WTC11 (cell line): ENCODE measurements around the gene NEURL4. TPM values are rescaled to one million over a fixed set of nuclear protein-coding genes. Genes with fewer than 3 reads are reported as not detected.

Experiments used
- ATAC-seq: fragments of 200-7000 bp; cut with Tn5 transposase; 2 replicates; pipeline ENCODE4 v1.10.0; 2021; ENCODE audit warnings: mild to moderate bottlenecking, moderate library complexity
- CTCF ChIA-PET: fragments of 300-600 bp; sonication (Branson Sonifier 250); formaldehyde crosslinking; loops from one replicate; lab custom pipeline; 2021; ENCODE audit warnings: antibody characterized with exemption; lab: Charles Lee
- POLR2A ChIA-PET: fragments of 350-600 bp; sonication (Branson Sonifier 250); formaldehyde crosslinking; loops from one replicate; lab custom pipeline; 2021; ENCODE audit warnings: antibody characterized with exemption; lab: Charles Lee
- DNase-seq: peaks from one replicate; pipeline ENCODE4 v3.0.0; 2021; ENCODE audit warnings: low spot score
- H3K27ac Mint-ChIP-seq: 2 replicates; pipeline ENCODE4 v1.8.0; 2021; ENCODE audit warnings: mixed read lengths
- H3K27me3 Mint-ChIP-seq: 2 replicates; pipeline ENCODE4 v1.8.0; 2021; ENCODE audit warnings: low read depth, mild to moderate bottlenecking, moderate library complexity, mixed read lengths
- H3K36me3 Mint-ChIP-seq: 2 replicates; pipeline ENCODE4 v1.8.0; 2021; ENCODE audit warnings: mixed read lengths
- H3K4me1 Mint-ChIP-seq: 2 replicates; pipeline ENCODE4 v1.8.0; 2022; ENCODE audit warnings: mixed read lengths
- H3K4me3 Mint-ChIP-seq: 2 replicates; pipeline ENCODE4 v1.8.0; 2021; ENCODE audit warnings: mild to moderate bottlenecking, moderate library complexity, mixed read lengths
- H3K9me3 Mint-ChIP-seq: 2 replicates; pipeline ENCODE4 v1.8.0; 2021; ENCODE audit warnings: mixed read lengths
- CREM ChIP-seq: sonication (generic); formaldehyde crosslinking; IDR thresholded peaks from 2 replicates; pipeline ENCODE4 v1.8.1; 2022; ENCODE audit warnings: mild to moderate bottlenecking, missing genetic modification reagents, moderate library complexity
- ETV6 ChIP-seq: sonication (generic); formaldehyde crosslinking; IDR thresholded peaks from 2 replicates; pipeline ENCODE4 v1.8.1; 2022; ENCODE audit warnings: mild to moderate bottlenecking, missing genetic modification reagents
- FOXJ3 ChIP-seq: sonication (generic); formaldehyde crosslinking; IDR thresholded peaks from 2 replicates; pipeline ENCODE4 v1.9.0; 2021; ENCODE audit warnings: missing genetic modification reagents, mild to moderate bottlenecking, borderline replicate concordance
- FOXP1 ChIP-seq: sonication (generic); formaldehyde crosslinking; IDR thresholded peaks from 2 replicates; pipeline ENCODE4 v1.8.0; 2022; ENCODE audit warnings: missing genetic modification reagents, mild to moderate bottlenecking, moderate library complexity, borderline replicate concordance
- JAZF1 ChIP-seq: fragments of 250-450 bp; sonication (Bioruptor Pico); IDR thresholded peaks from 2 replicates; pipeline ENCODE4 v1.9.0; 2021; ENCODE audit warnings: moderate library complexity, mild to moderate bottlenecking, inconsistent platforms
- MYBL2 ChIP-seq: sonication (generic); formaldehyde crosslinking; IDR thresholded peaks from 2 replicates; pipeline ENCODE4 v1.8.1; 2023; ENCODE audit warnings: mild to moderate bottlenecking, moderate library complexity, missing genetic modification reagents
- NFE2L1 ChIP-seq: sonication (generic); formaldehyde crosslinking; IDR thresholded peaks from 2 replicates; pipeline ENCODE4 v1.8.1; 2023; ENCODE audit warnings: missing genetic modification reagents
- RELA ChIP-seq: sonication (generic); formaldehyde crosslinking; IDR thresholded peaks from 2 replicates; pipeline ENCODE4 v1.8.1; 2022; ENCODE audit warnings: missing genetic modification reagents, mild to moderate bottlenecking, borderline replicate concordance
- TCF7 ChIP-seq: sonication (generic); formaldehyde crosslinking; IDR thresholded peaks from 2 replicates; pipeline ENCODE4 v1.8.0; 2022; ENCODE audit warnings: mild to moderate bottlenecking, low read depth, missing genetic modification reagents, moderate library complexity
- TEAD4 ChIP-seq: sonication (generic); formaldehyde crosslinking; IDR thresholded peaks from 2 replicates; pipeline ENCODE4 v1.8.0; 2022; ENCODE audit warnings: mild to moderate bottlenecking, missing genetic modification reagents
- ZNF263 ChIP-seq: sonication (generic); formaldehyde crosslinking; IDR thresholded peaks from 2 replicates; pipeline ENCODE4 v1.8.1; 2022; ENCODE audit warnings: low read depth, mild to moderate bottlenecking, moderate library complexity, missing genetic modification reagents
- total RNA-seq: library from RNA; stranded (reverse); gene quantifications from 3 replicates; pipeline ENCODE4 v1.2.3, GENCODE V29; 2021
- TF ChIP-seq, protein P1 (sequence below): fragments of 250-450 bp; sonication (Bioruptor Pico); IDR thresholded peaks from 2 replicates; pipeline ENCODE4 v1.9.0; 2021; ENCODE audit warnings: mild to moderate bottlenecking, borderline replicate concordance
- TF ChIP-seq, protein P2 (sequence below): fragments of 250-450 bp; sonication (Bioruptor Pico); conservative IDR thresholded peaks from 2 replicates; pipeline ENCODE4 v1.9.0; 2021; ENCODE audit warnings: mild to moderate bottlenecking
- TF ChIP-seq, protein P3 (sequence below): sonication (generic); formaldehyde crosslinking; IDR thresholded peaks from 2 replicates; pipeline ENCODE4 v1.8.1; 2023; ENCODE audit warnings: mild to moderate bottlenecking, missing genetic modification reagents, moderate library complexity
- TF ChIP-seq, protein P4 (sequence below): sonication (generic); formaldehyde crosslinking; IDR thresholded peaks from 2 replicates; pipeline ENCODE4 v1.8.1; 2022; ENCODE audit warnings: missing genetic modification reagents, borderline replicate concordance
- TF ChIP-seq, protein P5 (sequence below): sonication (generic); formaldehyde crosslinking; conservative IDR thresholded peaks from 2 replicates; pipeline ENCODE4 v1.8.1; 2023; ENCODE audit warnings: mild to moderate bottlenecking, low read depth, missing genetic modification reagents, moderate library complexity
- TF ChIP-seq, protein P6 (sequence below): sonication (generic); formaldehyde crosslinking; IDR thresholded peaks from 2 replicates; pipeline ENCODE4 v1.8.1; 2022; ENCODE audit warnings: low read depth, mild to moderate bottlenecking, moderate library complexity, missing genetic modification reagents, borderline replicate concordance
- TF ChIP-seq, protein P7 (sequence below): sonication (generic); formaldehyde crosslinking; IDR thresholded peaks from 2 replicates; pipeline ENCODE4 v1.8.1; 2023; ENCODE audit warnings: mild to moderate bottlenecking, missing genetic modification reagents

The NEURL4 gene
- total RNA-seq, 1 experiment from 2014 or later: 64.4 TPM

DNA sequence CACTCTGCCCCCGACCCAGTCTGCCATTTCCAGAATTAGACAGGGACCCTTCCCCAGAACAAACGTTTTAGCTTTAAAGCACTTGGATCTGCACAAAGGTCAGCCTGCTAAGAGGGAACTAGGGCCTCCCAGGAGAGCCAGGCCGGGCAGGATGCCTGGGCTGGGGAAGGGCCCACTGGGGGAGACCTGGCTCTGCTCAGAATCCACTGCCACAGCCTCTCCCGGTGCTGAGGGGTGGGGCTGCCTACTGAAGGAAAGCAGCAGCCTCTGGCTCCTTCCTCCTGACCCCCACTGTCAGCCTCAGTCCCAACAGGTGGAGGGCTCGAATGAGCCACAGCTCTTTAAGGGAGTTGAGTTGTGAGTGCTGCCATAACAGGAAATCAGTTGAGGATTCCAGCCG, 36.4 kb downstream of the NEURL4 start (continued):
- TF ChIP-seq, protein P1, sequence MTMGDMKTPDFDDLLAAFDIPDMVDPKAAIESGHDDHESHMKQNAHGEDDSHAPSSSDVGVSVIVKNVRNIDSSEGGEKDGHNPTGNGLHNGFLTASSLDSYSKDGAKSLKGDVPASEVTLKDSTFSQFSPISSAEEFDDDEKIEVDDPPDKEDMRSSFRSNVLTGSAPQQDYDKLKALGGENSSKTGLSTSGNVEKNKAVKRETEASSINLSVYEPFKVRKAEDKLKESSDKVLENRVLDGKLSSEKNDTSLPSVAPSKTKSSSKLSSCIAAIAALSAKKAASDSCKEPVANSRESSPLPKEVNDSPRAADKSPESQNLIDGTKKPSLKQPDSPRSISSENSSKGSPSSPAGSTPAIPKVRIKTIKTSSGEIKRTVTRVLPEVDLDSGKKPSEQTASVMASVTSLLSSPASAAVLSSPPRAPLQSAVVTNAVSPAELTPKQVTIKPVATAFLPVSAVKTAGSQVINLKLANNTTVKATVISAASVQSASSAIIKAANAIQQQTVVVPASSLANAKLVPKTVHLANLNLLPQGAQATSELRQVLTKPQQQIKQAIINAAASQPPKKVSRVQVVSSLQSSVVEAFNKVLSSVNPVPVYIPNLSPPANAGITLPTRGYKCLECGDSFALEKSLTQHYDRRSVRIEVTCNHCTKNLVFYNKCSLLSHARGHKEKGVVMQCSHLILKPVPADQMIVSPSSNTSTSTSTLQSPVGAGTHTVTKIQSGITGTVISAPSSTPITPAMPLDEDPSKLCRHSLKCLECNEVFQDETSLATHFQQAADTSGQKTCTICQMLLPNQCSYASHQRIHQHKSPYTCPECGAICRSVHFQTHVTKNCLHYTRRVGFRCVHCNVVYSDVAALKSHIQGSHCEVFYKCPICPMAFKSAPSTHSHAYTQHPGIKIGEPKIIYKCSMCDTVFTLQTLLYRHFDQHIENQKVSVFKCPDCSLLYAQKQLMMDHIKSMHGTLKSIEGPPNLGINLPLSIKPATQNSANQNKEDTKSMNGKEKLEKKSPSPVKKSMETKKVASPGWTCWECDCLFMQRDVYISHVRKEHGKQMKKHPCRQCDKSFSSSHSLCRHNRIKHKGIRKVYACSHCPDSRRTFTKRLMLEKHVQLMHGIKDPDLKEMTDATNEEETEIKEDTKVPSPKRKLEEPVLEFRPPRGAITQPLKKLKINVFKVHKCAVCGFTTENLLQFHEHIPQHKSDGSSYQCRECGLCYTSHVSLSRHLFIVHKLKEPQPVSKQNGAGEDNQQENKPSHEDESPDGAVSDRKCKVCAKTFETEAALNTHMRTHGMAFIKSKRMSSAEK (CRISPR knock-in tag): no peak
- TF ChIP-seq JAZF1 (CRISPR knock-in tag): no peak
- TF ChIP-seq MYBL2 (CRISPR knock-in tag): no peak
- no peak for TF ChIP-seq RELA (CRISPR knock-in tag)
- TF ChIP-seq, protein P2, sequence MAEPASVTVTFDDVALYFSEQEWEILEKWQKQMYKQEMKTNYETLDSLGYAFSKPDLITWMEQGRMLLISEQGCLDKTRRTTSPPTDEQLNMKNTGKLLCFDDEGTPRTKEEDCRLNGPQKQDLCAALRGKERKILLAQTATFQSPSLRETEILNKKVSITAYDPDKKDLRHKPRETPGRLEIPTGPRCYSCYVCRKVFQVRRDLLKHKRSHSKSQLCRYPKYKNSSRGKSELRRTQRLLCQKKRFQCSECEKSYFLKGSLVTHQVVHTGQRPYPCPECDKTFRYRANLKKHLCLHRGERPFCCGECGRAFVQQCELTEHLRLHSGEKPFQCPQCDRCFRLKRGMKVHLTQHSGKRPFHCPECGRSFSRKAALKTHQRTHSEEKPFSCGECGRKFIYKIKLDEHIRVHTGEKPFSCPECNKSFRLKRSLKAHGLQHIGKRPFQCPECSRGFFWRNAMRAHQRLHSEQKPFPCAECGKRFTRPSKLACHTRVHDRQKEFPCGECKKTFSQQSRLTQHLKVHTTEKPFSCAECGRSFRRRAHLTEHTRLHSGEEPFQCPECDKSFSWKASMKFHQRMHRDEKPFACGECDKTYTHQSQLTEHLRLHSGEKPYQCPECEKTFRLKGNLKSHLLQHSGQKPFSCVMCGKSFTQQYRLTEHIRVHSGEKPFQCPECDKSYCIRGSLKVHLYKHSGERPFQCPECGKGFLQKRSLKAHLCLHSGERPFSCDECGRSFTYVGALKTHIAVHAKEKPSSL (CRISPR knock-in tag): no peak
- TF ChIP-seq, protein P3, sequence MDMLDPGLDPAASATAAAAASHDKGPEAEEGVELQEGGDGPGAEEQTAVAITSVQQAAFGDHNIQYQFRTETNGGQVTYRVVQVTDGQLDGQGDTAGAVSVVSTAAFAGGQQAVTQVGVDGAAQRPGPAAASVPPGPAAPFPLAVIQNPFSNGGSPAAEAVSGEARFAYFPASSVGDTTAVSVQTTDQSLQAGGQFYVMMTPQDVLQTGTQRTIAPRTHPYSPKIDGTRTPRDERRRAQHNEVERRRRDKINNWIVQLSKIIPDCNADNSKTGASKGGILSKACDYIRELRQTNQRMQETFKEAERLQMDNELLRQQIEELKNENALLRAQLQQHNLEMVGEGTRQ (CRISPR knock-in tag): no peak
- TF ChIP-seq FOXP1 (CRISPR knock-in tag): no peak

DNA sequence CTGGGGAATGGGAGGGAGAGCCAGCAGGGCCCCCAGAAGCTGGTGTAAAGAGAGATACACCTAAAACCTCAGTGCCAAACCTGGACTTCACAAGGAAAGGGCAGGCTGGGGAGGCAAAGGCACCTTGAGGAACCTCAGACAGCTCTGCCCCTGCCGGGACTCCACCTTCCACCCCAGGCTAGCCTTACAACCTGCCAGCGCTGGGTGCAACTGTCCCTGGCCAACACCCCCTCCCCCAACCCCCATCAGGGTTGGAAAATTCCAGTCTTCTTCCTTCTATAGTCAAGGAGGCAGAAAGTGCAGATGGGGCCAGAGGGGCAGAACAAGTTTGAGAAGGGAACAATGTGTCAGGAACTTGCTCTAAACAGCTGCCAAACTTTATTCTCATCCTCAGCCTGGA, 36.9 kb downstream of the NEURL4 start:
- no peak for ATAC-seq
- TF ChIP-seq ETV6 (no peak), TEAD4 (CRISPR knock-in tag) (no peak)
- Mint-ChIP-seq H3K4me1 (peaks cover 33% of the 10 kb centered on the region), H3K36me3 (no peaks in the 10 kb centered on the region; the same call in 1 of the 2 replicates), H3K9me3 (no peaks in the 10 kb centered on the region), H3K27ac (no peak overlapping the region), H3K4me3 (no peak overlapping the region), H3K27me3 (peaks cover 50% of the 10 kb centered on the region)
- ChIA-PET POLR2A (no interaction called here), CTCF (interaction anchor here (1.0 to 5.4 kb wide), 3 partner anchors 12 to 70 kb away, joined by 3 to 61 read pairs (median 3); partner anchors contain the start of gene SLC2A4)
- DNase-seq: no peak

DNA sequence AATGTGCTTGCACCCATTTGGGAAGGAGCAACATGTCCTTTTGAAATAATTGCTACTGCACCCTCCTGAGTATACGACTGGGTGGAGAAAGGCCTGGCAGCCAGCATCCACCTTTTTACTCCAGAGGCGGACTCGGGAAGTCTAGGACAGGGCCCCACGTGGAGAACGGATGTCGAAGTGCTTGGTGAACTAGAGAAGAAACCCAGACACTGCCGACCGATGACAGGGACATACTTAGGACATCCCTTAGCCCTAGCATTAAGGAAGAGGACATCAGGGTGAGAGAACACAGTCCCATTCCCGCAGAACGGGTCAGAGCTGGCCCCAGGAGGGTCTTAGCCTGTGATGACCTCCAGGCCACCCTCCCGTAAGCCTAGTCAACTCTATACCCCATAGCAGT, 38.5 kb downstream of the NEURL4 start:
- ChIA-PET CTCF (interaction anchor here (5.4 kb wide), 1 partner anchor 10 kb away, joined by 61 read pairs; the partner anchor contains the start of gene SLC2A4), POLR2A (interaction anchor here (0.6 kb wide), 1 partner anchor 284 kb away, joined by 3 read pairs; no protein-coding TSS in a partner anchor)
- ATAC-seq (no peak), DNase-seq (no peak)
- H3K27me3 Mint-ChIP-seq: peaks cover 35% of the 10 kb centered on the region
- H3K4me1 Mint-ChIP-seq: peaks cover 25% of the 10 kb centered on the region
- H3K4me3 Mint-ChIP-seq: no peak overlapping the region
- no peaks in the 10 kb centered on the region; the same call in 1 of the 2 replicates for H3K36me3 Mint-ChIP-seq
- H3K9me3 Mint-ChIP-seq: no peaks in the 10 kb centered on the region
- H3K27ac Mint-ChIP-seq: no peak overlapping the region
- TF ChIP-seq, protein P4, sequence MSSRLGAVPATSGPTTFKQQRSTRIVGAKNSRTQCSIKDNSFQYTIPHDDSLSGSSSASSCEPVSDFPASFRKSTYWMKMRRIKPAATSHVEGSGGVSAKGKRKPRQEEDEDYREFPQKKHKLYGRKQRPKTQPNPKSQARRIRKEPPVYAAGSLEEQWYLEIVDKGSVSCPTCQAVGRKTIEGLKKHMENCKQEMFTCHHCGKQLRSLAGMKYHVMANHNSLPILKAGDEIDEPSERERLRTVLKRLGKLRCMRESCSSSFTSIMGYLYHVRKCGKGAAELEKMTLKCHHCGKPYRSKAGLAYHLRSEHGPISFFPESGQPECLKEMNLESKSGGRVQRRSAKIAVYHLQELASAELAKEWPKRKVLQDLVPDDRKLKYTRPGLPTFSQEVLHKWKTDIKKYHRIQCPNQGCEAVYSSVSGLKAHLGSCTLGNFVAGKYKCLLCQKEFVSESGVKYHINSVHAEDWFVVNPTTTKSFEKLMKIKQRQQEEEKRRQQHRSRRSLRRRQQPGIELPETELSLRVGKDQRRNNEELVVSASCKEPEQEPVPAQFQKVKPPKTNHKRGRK: no peak
- no peak for TF ChIP-seq ZNF263 (CRISPR knock-in tag)
- TF ChIP-seq, protein P5, sequence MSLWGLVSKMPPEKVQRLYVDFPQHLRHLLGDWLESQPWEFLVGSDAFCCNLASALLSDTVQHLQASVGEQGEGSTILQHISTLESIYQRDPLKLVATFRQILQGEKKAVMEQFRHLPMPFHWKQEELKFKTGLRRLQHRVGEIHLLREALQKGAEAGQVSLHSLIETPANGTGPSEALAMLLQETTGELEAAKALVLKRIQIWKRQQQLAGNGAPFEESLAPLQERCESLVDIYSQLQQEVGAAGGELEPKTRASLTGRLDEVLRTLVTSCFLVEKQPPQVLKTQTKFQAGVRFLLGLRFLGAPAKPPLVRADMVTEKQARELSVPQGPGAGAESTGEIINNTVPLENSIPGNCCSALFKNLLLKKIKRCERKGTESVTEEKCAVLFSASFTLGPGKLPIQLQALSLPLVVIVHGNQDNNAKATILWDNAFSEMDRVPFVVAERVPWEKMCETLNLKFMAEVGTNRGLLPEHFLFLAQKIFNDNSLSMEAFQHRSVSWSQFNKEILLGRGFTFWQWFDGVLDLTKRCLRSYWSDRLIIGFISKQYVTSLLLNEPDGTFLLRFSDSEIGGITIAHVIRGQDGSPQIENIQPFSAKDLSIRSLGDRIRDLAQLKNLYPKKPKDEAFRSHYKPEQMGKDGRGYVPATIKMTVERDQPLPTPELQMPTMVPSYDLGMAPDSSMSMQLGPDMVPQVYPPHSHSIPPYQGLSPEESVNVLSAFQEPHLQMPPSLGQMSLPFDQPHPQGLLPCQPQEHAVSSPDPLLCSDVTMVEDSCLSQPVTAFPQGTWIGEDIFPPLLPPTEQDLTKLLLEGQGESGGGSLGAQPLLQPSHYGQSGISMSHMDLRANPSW (CRISPR knock-in tag): no peak
- TF ChIP-seq TCF7 (CRISPR knock-in tag): no peak
- no peak for TF ChIP-seq FOXJ3 (CRISPR knock-in tag)
- TF ChIP-seq, protein P6, sequence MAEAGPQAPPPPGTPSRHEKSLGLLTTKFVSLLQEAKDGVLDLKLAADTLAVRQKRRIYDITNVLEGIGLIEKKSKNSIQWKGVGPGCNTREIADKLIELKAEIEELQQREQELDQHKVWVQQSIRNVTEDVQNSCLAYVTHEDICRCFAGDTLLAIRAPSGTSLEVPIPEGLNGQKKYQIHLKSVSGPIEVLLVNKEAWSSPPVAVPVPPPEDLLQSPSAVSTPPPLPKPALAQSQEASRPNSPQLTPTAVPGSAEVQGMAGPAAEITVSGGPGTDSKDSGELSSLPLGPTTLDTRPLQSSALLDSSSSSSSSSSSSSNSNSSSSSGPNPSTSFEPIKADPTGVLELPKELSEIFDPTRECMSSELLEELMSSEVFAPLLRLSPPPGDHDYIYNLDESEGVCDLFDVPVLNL (CRISPR knock-in tag): no peak
- TF ChIP-seq CREM (CRISPR knock-in tag): no peak
- TF ChIP-seq, protein P7, sequence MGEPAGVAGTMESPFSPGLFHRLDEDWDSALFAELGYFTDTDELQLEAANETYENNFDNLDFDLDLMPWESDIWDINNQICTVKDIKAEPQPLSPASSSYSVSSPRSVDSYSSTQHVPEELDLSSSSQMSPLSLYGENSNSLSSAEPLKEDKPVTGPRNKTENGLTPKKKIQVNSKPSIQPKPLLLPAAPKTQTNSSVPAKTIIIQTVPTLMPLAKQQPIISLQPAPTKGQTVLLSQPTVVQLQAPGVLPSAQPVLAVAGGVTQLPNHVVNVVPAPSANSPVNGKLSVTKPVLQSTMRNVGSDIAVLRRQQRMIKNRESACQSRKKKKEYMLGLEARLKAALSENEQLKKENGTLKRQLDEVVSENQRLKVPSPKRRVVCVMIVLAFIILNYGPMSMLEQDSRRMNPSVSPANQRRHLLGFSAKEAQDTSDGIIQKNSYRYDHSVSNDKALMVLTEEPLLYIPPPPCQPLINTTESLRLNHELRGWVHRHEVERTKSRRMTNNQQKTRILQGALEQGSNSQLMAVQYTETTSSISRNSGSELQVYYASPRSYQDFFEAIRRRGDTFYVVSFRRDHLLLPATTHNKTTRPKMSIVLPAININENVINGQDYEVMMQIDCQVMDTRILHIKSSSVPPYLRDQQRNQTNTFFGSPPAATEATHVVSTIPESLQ (CRISPR knock-in tag): no peak
- TF ChIP-seq NFE2L1 (CRISPR knock-in tag): no peak
